WTC11 (cell line): ENCODE measurements around the gene PHF5A.

ENCODE experiments used
- ATF3 ChIP-seq: sonication (generic); formaldehyde crosslinking; conservative IDR thresholded peaks from 2 replicates; pipeline ENCODE4 v1.8.1; 2022; ENCODE audit warnings: mild to moderate bottlenecking, missing genetic modification reagents
- CTCF ChIP-seq: fragments of 200-600 bp; IDR thresholded peaks from 2 replicates; pipeline ENCODE4 v1.8.0; 2022; ENCODE audit warnings: antibody characterized with exemption
- E2F5 ChIP-seq: sonication (generic); formaldehyde crosslinking; IDR thresholded peaks from 2 replicates; pipeline ENCODE4 v1.8.1; 2022; ENCODE audit warnings: mild to moderate bottlenecking, moderate library complexity, missing genetic modification reagents
- ESRRA ChIP-seq: sonication (generic); formaldehyde crosslinking; IDR thresholded peaks from 2 replicates; pipeline ENCODE4 v1.8.1; 2022; ENCODE audit warnings: mild to moderate bottlenecking, missing genetic modification reagents, borderline replicate concordance
- HMGXB4 ChIP-seq: sonication (generic); formaldehyde crosslinking; IDR thresholded peaks from 2 replicates; pipeline ENCODE4 v1.8.1; 2023; ENCODE audit warnings: mild to moderate bottlenecking, moderate library complexity, missing genetic modification reagents
- JUN ChIP-seq: sonication (generic); formaldehyde crosslinking; IDR thresholded peaks from 2 replicates; pipeline ENCODE4 v1.8.0; 2023; ENCODE audit warnings: mild to moderate bottlenecking, missing genetic modification reagents
- NFE2L1 ChIP-seq: sonication (generic); formaldehyde crosslinking; IDR thresholded peaks from 2 replicates; pipeline ENCODE4 v1.8.1; 2023; ENCODE audit warnings: missing genetic modification reagents
- NR3C1 ChIP-seq: sonication (generic); formaldehyde crosslinking; conservative IDR thresholded peaks from 2 replicates; pipeline ENCODE4 v1.8.1; 2023; ENCODE audit warnings: low read depth, mild to moderate bottlenecking, missing genetic modification reagents
- OVOL2 ChIP-seq: fragments of 250-450 bp; sonication (Bioruptor Pico); IDR thresholded peaks from 2 replicates; pipeline ENCODE4 v1.9.0; 2021; ENCODE audit warnings: mild to moderate bottlenecking, borderline replicate concordance
- SP1 ChIP-seq: sonication (generic); formaldehyde crosslinking; conservative IDR thresholded peaks from 2 replicates; pipeline ENCODE4 v1.8.1; 2022; ENCODE audit warnings: missing genetic modification reagents
- ZBTB21 ChIP-seq: sonication (generic); formaldehyde crosslinking; IDR thresholded peaks from 2 replicates; pipeline ENCODE4 v1.8.1; 2023; ENCODE audit warnings: mild to moderate bottlenecking, missing genetic modification reagents, borderline replicate concordance
- ZNF138 ChIP-seq: sonication (generic); formaldehyde crosslinking; conservative IDR thresholded peaks from 2 replicates; pipeline ENCODE4 v1.8.1; 2022; ENCODE audit warnings: mild to moderate bottlenecking, moderate library complexity, missing genetic modification reagents
- ZNF512 ChIP-seq: sonication (generic); formaldehyde crosslinking; IDR thresholded peaks from 2 replicates; pipeline ENCODE4 v1.8.1; 2022; ENCODE audit warnings: missing genetic modification reagents, borderline replicate concordance

- TF ChIP-seq CTCF: no peak
- no peak for TF ChIP-seq ESRRA
- TF ChIP-seq NFE2L1 (CRISPR knock-in tag): no peak
- no peak for TF ChIP-seq E2F5 (CRISPR knock-in tag)
- no peak for TF ChIP-seq NR3C1 (CRISPR knock-in tag)
- TF ChIP-seq SP1 (CRISPR knock-in tag): no peak
- TF ChIP-seq OVOL2 (CRISPR knock-in tag): no peak
- TF ChIP-seq ZNF512 (CRISPR knock-in tag): no peak
- no peak for TF ChIP-seq ATF3
- TF ChIP-seq ZBTB21: no peak
- no peak for TF ChIP-seq JUN (CRISPR knock-in tag)
- TF ChIP-seq ZNF138 (CRISPR knock-in tag): no peak
- no peak for TF ChIP-seq HMGXB4 (CRISPR knock-in tag)
Measured at GRCh38 chr22:41446057-41446501, 22.4 kb downstream of the PHF5A start.
